GM18868 (cell line): ENCODE measurements around the gene PLXDC2.

Experiments used
- ATAC-seq: cut with Tn5 transposase; IDR thresholded peaks from one replicate; pipeline ENCODE4 v1.9.1; 2021; ENCODE audit warnings: mild to moderate bottlenecking, moderate library complexity; ENCODE audit not compliant: unreplicated experiment

Gene PLXDC2

DNA sequence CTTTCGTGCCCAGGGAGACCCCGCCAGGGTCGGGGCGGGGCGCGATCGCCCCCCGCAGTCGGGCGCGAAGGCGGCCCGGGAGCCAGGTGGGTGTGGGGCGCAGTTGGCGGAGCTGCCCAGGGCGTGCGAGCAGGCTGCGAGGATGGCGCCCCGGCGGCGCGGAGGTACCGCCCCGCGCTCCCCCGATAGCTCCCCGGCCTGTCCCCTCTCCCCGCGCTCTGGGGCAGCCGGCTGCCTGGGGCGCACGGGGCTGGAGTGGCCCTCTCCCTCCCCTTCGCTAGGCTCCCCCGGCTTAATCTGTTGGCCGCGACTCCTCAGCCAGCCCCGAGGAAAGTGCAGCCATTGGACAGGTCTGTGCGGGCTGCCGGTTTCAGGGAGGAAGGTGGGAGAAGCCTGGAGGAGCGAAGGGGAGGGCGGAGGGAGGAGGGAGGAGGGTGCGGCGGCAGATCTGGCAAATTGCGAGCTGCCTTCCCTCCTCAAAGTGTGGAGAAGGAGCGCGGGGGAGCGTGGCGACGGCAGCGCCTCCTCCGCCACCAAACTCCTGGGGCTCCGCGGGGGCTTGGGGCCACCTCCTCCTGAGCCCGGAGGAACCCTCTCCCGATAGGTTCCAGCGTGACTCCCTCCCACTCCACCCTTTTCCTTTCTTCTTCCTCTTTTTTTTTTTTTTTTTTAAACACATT is 361 bp upstream of the PLXDC2 start:
- no peak for ATAC-seq

DNA sequence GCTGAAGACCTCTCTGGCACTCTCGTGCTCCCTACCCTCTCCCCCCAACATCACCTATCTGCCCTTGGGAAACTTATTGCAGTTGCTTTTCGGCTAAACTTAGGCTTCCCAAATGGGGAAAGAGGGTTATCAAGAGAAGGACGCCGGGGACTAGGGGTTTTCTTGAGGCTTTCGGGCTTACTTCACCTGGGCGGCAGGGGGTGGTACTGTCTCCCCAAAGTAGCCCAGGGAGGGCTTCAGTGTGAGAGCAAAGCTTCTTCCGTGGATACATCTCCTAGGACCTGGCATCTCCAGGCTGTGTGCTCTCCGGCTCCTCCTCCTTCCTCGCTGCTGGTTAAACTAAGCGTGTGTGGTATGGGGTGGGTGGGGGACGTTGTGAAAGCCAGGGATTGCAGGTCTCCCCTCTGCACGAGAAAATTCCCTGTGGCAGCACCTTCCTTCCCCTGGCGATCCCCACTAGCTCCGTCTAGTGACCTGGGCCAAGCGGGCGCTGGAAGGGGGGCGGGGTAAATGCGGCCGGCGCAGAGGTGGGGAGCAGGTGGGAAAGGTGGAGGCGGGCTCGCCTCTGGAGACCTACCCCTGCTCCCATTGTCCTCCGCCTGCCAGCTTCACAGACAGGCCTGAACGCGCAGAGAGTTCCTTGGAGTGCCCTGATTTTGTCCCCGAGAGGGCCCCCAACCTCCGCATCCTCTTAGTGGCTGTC is 1.1 kb downstream of the PLXDC2 start:
- ATAC-seq, result no peak

DNA sequence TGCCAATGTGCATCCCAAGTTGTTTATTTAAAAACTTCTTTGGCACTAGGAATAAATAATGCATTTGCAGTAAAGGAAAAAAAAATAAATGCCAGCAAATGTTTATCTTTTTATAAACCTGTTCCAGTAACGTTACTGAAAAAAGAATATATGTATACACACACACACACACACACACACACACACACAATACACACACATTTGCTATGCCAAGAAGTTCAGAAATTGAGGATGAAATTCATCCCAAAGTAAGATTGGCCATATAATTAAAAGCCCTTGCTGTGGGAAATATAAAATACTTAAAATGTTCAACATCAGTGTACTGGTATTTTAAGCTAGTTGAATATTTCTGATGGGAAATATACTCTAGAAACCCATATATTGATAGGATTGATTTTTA is 2.6 kb downstream of the PLXDC2 start:
- ATAC-seq, result no peak

DNA sequence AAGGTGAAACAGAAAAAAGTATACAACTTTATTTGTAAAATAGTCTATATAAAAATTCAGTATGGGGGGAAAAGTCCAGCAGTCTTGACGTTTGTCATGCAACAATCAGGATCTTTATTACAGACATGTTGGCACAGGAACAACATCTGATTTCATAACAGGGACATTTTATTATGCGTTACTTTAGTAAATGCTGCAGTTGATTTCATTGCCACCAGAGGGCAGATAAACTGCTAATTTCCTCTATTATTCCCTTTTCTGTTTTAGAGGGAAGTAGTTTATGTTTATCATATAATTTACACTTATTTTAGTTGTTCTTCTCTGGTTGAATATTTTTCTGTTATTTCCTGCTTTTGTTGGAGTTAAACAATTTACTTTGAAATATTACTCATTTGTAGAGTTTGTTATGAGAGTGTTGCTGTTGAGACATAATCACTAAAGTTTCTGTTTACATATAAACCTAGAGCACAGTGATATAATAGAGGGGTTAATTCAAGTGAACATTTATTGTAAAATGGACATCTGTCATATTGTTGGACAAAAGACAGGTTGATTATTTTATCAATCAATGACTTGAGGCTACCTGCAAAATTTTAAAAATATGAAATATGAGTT is 3.3 kb downstream of the PLXDC2 start:
- ATAC-seq, result peak; percentile 45

DNA sequence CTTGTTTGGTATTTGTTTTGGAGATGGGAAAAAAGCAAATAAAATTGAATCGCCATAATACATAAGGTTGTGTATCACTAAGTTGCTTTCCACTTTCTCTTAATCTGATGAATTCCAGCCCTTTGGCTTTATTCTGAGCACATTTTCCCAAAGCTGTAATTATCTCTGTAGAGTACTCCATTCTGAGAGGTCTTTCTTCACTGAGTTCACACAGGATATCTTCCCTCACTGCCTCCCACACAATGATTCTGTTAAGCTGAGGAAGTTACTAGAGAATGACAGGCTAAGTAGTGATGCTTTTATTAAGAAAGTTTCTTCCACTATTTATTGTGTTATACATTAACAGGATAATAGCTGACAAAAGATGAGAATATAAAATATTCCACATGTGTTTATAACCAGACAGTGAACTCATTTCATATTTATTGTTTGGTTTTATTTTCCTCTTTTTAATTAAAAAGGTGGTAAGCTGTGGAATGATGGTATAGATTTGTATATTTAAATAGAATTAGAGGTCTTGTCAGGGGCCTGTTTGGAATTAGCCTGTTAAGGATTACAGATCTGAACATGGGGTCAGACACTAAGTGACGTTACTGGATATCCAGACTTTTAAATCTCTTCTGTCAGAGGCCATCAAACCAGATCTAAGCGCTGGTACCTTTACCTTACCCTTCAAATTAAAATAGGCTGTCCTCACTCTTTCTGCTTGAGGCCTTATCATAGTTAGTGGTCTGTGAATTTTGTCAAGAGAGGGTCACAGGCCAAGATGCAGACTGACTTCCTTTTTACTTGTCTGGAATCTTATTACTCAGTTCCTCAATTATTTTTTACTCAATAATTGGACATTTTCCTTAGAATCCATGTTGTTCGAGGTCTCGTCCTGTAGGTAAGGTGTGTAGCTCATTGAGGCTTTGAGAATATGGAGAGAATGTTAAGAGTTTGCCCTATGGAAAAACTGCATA is 8.4 kb downstream of the PLXDC2 start:
- no peak for ATAC-seq

DNA sequence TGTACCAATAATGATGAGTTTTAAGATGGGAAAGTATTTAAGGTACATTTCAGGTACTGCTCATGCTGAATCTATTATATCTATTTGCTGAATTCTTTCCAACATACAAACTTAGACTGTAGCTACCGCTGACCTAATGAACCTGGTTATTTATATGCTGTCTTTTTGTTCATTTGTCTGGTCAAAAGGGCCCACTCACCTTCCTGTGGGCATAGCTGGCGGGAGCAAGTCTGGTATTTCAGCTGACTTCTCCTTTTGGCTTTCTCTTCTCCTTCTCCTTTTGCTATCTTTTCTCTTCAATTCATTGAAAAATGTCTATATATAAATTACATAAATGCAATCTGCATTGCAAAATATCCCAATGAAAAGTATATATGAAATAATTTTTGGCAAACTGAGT is 9.5 kb downstream of the PLXDC2 start:
- no peak for ATAC-seq

DNA sequence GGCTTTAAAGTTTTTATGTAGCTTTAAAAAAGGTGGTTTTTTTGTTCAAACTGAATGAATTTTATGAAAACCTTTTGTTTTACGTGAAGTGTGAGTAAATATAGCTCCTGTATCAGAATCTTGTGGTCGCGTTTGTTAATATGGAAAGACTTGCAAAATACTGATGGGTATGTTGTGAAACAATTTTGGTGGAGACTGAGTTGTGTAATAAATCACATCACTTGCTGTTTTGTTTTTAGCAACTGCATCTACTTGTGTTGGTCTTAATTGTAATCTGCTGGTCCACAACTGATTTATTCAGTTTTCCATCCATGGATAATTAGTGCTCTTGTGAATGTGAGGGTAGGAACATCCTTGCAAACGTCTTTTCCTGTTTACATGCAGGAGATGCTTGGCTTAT is 10.5 kb downstream of the PLXDC2 start:
- ATAC-seq, result no peak

DNA sequence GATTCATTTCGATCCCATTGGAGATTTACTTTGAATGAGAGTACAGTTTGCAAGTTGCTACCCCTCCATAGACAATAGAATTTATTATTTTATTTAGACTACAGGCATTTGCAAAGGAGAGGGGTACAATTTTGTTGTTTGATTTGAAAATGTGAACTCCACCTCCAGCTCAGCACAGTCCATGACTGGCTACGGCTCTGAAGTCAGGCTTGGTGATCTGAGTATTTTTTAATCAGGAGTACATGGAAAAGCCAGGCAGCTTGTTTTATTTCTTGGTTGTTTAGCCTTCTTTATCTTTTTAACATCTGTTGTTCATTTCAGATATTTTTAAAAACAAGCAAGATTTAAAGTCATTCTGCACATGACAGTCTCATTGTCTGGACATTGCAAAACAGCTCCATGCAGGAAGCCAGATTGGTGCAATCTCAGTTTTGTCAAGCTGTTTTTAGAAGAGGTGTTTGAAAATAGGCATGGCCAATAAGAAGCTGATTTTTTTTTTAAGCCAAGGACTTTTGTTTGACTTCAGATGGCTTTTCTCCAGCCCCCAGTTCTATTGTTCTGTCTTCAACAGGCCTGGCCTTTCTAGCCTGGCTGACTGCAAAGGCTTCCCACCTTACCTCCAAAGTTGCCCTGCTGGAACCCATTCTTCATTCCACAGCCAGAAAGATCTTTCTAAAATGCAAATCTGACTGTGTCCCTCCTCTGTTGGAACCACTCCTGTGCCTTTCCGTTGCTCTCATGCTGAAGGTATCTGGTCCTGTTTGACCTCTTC is 12.2 kb downstream of the PLXDC2 start:
- ATAC-seq, result no peak

DNA sequence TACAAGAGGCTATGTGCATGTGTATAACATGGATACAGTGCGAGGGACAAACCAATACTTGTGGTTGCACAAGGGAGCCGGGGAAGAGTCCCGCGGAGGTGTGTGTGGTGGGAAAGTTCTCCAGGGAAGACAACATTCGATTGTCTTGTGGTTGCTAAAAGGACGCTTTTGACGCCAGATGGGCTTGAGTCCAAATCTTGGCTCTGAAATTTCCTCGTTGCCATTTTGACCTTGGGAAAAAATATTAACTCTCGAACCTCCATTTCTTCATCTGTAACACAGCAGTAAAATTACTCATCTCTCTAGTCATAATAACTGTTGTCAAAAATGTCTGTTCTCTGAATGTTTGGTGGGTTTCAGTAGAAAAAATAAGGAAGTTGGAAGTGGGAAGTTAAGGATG is 16.5 kb downstream of the PLXDC2 start:
- ATAC-seq, result no peak

DNA sequence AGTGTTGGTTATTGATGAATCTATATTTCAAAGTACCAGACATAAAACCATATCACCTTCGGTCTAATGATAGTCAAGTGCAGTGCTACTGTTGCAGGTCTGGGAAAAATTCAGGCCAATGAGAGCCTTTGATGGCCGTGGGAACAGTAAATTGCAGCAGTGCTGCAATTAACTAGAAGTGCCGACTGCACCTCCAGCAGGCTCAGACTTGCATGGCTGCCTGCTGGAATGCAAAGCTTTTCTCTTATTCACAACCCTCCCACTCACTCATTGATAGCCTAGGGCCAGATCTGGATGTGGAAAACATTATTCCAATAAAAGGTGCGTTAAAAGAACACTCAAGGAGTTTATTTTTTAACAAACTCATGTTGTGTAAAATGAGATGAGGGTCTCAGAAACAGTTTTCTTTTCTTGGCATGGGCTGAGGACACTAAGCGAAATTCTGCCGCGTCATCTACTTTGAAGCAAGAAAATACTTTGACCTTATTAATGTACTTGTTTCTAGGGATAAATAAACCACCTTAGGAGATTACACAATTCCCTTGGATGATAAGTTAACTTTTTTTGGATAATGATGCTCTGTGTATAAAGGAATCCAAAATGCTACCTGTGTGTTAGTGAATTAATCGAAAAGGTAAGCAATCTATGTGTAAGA is 17.1 kb downstream of the PLXDC2 start:
- ATAC-seq, result no peak

DNA sequence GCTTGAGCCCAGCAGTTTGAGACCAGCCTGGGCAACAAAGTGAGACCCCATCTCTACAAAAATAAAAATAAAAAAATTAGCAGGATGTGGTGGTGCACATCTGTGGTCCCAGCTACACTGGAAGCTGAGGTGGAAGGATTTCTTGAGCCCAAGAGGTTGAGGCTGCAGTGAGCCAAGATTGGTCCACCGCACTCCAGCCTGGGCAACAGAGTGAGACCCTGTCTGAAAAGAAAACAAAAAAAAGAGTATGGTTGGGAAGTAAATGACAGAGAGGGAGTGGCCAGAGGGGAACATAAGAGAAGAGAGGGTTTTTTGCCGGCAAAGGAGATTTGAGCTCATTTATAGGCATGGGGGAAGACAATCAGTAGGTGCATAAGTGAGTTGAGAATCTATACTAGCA is 19.7 kb downstream of the PLXDC2 start:
- ATAC-seq, result no peak

DNA sequence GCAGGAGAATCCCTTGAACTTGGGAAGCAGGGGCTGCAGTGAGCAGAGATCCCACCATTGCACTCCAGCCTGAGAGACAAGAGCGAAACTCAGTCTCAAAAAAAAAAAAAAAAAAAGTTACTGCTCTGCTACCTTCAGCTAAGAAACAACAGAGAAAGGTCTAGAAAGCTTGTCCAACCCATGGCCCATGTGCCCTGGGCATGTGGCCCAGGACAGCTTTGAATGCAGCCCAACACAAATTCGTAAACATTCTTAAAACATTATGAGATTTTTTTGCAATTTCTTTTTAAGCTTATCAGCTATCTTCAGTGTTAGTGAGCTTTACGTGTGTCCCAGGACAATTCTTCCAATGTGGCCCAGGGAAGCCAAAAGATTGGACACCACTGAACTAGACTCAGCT is 22.9 kb downstream of the PLXDC2 start:
- ATAC-seq, result no peak

DNA sequence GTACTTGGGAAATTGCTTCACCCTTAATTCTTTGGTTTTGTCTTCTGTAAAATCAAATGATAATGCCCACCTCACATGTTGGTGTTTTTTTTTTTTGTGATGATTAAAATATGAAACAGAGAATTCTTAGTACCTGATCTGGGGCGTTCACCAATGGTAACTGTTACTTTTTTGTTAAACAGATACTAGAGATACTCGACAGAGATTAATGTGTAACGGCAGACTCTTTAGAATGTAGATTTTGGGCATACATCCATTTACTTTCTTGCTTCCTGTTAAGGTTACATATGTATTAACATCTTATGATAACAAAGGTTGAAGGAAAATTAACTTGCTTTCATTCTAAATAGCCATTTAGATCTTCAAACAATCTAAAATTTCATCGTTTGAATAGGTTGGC is 23.3 kb downstream of the PLXDC2 start:
- no peak for ATAC-seq

DNA sequence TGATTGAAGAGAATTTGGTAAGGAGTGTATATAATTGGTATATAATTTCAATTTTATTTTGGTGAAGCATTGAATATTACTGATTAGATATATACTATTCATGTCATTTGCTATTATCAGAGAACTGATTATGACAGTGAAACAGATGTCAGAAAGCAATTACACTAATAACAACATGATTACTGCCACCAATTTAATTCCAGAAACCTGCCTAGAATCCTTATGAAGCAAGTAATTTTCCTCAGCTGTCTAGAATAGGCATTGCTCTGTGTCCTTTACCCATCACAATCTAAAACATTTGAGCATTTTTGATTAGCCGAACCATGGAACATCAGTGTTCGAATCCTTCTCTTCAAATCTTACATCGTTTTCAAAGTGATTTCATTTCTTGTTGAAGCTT is 24.5 kb downstream of the PLXDC2 start:
- ATAC-seq, result no peak

DNA sequence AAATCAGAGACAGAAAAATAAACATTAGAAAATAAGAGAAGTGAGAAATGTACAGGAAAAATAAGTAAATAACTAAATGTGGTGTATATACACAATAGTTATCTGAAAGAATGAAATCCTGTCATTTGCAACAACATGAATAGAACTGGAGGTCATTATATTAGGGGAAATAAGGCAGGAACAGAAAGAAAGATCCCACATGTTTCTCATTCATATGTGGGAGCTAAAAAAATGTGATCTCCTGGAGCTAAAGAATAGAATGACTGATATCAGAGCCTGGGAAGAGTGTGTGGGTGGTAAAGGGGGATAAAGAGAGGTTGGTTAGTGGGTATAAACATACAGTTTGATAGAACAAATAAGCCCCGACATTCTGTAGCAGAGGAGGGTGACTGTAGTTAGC is 27.3 kb downstream of the PLXDC2 start:
- ATAC-seq, result no peak

DNA sequence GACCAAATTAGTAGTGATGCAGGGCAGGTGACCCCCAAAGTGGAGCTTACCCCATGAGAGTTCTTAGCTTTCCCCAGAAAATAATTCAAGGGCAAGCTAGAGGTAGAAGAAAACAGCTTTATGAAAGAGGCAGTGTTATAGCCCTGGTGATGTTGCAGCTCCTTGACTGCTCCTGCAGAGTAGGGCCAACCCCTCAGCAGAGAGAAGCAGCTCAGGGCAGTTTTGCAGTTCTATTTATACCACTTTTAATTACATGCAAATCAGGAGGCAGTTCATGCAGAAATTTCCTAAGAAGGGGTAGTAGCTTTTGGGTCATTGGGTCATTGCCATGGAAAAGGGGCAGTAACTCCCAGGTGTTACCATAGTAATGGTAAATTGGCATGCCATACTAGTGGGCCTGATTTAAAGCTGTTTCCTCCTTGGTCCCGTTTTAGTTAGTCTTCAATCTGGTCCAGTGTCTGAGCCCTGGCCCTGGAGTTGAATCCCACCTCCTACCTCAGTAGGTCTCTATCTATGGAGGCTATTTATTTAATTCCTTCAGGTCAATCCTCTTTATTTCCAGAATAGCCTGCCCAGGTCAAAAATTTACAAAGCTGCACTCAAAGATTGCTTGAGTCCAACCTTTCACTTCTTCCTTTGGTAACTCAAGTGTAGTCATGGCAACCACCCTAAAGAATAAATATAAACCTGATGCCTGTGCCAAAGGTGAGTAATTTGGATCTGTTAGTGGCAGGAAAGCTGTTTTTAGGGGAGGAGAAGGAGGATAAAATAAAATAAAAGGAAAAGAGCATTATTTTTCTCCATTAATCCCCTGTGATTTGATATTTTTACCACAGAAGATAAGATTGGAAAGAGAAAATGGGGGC is 29.5 kb downstream of the PLXDC2 start:
- no peak for ATAC-seq

DNA sequence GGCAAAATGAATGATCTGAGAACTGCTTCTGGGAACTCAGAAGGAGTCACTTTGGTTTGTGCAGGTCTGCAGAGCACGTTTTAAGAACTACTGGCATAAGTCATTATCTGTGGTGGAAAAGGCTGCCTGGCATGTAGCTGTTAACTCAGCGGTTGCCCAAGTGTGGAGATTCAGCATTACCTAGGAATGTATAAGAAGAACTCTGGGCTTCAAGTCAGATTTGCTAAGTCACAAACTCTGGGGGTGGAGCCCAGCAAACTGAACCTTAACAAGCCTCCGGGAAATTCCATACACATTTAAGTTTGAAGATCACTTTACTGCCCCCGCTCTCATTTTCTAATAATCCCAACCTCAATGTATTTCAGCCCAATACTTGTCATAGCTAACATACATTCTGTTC is 31.1 kb downstream of the PLXDC2 start:
- ATAC-seq, result no peak

DNA sequence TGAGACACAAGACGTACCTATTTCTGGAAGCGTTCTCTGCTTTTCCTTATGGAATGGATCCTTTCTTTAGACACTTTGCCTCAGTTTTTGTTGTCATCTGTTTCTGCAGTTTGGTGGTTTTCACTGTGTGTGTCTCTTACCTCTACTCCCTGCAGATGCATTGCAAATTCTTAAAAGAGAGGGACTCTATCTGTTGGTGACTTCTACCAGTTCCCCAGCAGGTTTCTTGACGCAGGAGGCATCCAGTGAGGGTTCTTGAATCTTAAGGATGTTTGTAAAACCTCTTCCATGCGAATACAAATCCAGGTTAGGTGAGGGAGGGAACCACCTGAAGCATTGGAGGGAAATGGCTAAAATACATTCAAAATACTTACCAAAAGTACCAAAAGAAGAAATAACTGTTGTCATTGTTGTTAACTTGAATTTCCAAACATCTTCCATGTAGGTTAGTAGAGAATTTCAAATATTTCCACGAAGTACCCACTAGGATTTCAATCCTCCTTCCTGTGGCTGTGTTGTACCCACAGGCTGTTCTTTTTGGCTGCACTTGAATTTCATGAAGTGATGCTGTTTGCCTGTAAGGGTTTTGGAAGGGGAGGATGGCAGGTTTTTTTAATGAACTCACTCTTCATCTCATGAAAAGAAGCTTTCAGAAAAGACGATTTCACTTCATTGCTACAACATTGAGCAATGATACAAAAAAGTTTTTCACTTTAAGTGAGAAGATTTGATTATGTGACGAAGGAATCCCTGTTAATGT is 32.2 kb downstream of the PLXDC2 start:
- no peak for ATAC-seq
